MM.1S (cell line): ENCODE measurements around the gene FRAS1.

Source experiments
- CTCF ChIP-seq: fragments of 300-600 bp; sonication (generic); IDR thresholded peaks from 2 replicates; pipeline ENCODE4 v1.5.1; 2016; ENCODE audit warnings: antibody characterized with exemption, low read length, mixed read lengths
- EZH2 ChIP-seq: fragments of 300-600 bp; sonication (generic); optimal IDR thresholded peaks from 2 replicates; pipeline ENCODE3; 2017; ENCODE audit warnings: low read depth, mild to moderate bottlenecking, antibody characterized with exemption, low read length, mixed read lengths

DNA sequence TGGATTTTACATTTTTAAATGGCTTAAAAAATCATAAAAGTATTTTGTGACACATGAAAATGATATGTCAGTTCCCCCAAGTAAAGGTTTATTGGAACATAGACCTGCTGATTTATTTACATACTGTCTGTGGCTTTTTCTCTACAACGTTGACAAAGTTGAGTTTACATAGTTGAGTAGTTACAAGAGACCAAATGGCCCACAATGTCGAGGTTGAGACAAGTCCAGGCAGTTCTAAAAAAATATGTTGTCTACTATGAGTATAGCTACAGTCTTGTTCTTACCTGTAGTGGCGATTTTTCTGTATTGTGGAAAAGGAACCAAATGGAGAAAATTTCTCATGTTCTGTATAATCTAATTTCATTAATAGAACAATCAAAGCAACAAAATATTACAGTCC lies 163.2 kb downstream of the FRAS1 start:
- TF ChIP-seq CTCF = no peak
- TF ChIP-seq EZH2 = no peak
